SK-MEL-5 (cell line): ENCODE results near the gene PLA2G4B. TPM values are rescaled to one million over a fixed set of nuclear protein-coding genes. Genes with fewer than 3 reads are reported as not detected.

Experiments used
- DNase-seq: peaks from one replicate; pipeline ENCODE4 v3.0.0-alpha.2; 2016; ENCODE audit warnings: low read depth, low spot score
- in situ Hi-C: cut with HindIII; loops from 2 replicates; pipeline ENCODE4 v1.10.0; 2016; ENCODE audit warnings: low sequenced_read_pairs, high pct_unique_total_duplicates, low pct_unique_long_range_greater_than_20kb
- polyA plus RNA-seq, 2 experiments: library from polyadenylated mRNA; depleted of rRNA; stranded (reverse); fragments of >200 nt; gene quantifications; 2 replicates each; pipeline ENCODE4 v1.2.3, GENCODE V29; 2015
- total RNA-seq: library from RNA; depleted of rRNA; stranded (reverse); fragments of >200 nt; shearing (Covaris generic); gene quantifications from 2 replicates; pipeline ENCODE4 v1.2.3, GENCODE V29; 2014; rRNA removed

The PLA2G4B gene
- total RNA-seq, result 0.61 and 3.1 TPM in 2 replicates
- 0.05 and 7.1 TPM in 2 replicates for polyA plus RNA-seq (2015; cell fraction: cytosol; rRNA removed)
- 57.2 and 70.6 TPM in 2 replicates for polyA plus RNA-seq (2015; cell fraction: nucleus; rRNA removed)

GRCh38 chr15:41838400-41838897, at the start of gene PLA2G4B:
PLA2G4B (plus strand) TSS chr15:41838847; CDS start chr15:41838914, 67 bp downstream.
- in situ Hi-C loops, result no loop called here
- DNase-seq, result no peak

GRCh38 chr15:41789236-41789635, 49.4 kb upstream of the PLA2G4B start:
- in situ Hi-C loops, result no loop called here
- DNase-seq, result peak; percentile 77

- in situ Hi-C loops, result no loop called here
- DNase-seq, result peak; percentile 41
Measured at GRCh38 chr15:41789662-41790061, 49.0 kb upstream of the PLA2G4B start.

- in situ Hi-C loops, result no loop called here
- no peak for DNase-seq
Measured at GRCh38 chr15:41790169-41790568, 48.5 kb upstream of the PLA2G4B start.

GRCh38 chr15:41790756-41791546, 47.7 kb upstream of the PLA2G4B start:
- in situ Hi-C loops, result no loop called here
- DNase-seq, result no peak

- in situ Hi-C loops, result no loop called here
- no peak for DNase-seq
Measured at GRCh38 chr15:41791547-41791937, 47.1 kb upstream of the PLA2G4B start.

GRCh38 chr15:41792000-41792637, 46.5 kb upstream of the PLA2G4B start:
- in situ Hi-C loops, result no loop called here
- no peak for DNase-seq

GRCh38 chr15:41794081-41794480, 44.6 kb upstream of the PLA2G4B start:
- in situ Hi-C loops, result no loop called here
- DNase-seq, result no peak

- no peak for DNase-seq
- in situ Hi-C loops, result no loop called here
Measured at GRCh38 chr15:41795996-41796856, 42.4 kb upstream of the PLA2G4B start.

- no peak for DNase-seq
- in situ Hi-C loops, result no loop called here
Measured at GRCh38 chr15:41797201-41797944, 41.3 kb upstream of the PLA2G4B start.

- in situ Hi-C loops, result no loop called here
- DNase-seq, result no peak
Measured at GRCh38 chr15:41798607-41799487, 39.8 kb upstream of the PLA2G4B start.

- in situ Hi-C loops, result no loop called here
- DNase-seq, result no peak
Measured at GRCh38 chr15:41799488-41799805, 39.2 kb upstream of the PLA2G4B start.

- no peak for DNase-seq
- in situ Hi-C loops, result no loop called here
Measured at GRCh38 chr15:41801185-41801584, 37.5 kb upstream of the PLA2G4B start.

- in situ Hi-C loops, result no loop called here
- no peak for DNase-seq
Measured at GRCh38 chr15:41801850-41802455, 36.7 kb upstream of the PLA2G4B start.

- DNase-seq, result no peak
- in situ Hi-C loops, result no loop called here
Measured at GRCh38 chr15:41804361-41804760, 34.3 kb upstream of the PLA2G4B start.
